Activated CD8-positive, alpha-beta T cell treated with anti-CD3 and anti-CD28 coated beads for 36 hours (primary cell): ENCODE measurements around the gene AKNA. TPM values are rescaled to one million over a fixed set of nuclear protein-coding genes. Genes with fewer than 3 reads are reported as not detected.
A peak's percentile ranks its signal among the peaks of the same experiment; 100 is the strongest.

Source experiments
- ATAC-seq: fragments of 200-7000 bp; cut with Tn5 transposase; one replicate; pipeline ENCODE4 v1.10.0; 2021; ENCODE audit warnings: mild to moderate bottlenecking, moderate library complexity
- CTCF ChIA-PET: fragments of 350-600 bp; sonication (Branson Sonifier 250); formaldehyde crosslinking; loops from one replicate; lab custom pipeline; 2021; ENCODE audit warnings: antibody characterized with exemption; lab: Charles Lee
- POLR2A ChIA-PET: fragments of 350-600 bp; sonication (Branson Sonifier 250); formaldehyde crosslinking; loops from one replicate; lab custom pipeline; 2021; ENCODE audit warnings: antibody characterized with exemption; lab: Charles Lee
- DNase-seq: peaks from one replicate; pipeline ENCODE4 v3.0.0-alpha.2; 2020
- H3K27ac Mint-ChIP-seq: one replicate; pipeline ENCODE4 v1.8.0; 2021; ENCODE audit warnings: mild to moderate bottlenecking, mixed read lengths
- H3K27me3 Mint-ChIP-seq: one replicate; pipeline ENCODE4 v1.8.0; 2021; ENCODE audit warnings: mixed read lengths
- H3K36me3 Mint-ChIP-seq: one replicate; pipeline ENCODE4 v1.8.0; 2021; ENCODE audit warnings: low read depth, mixed read lengths
- H3K4me1 Mint-ChIP-seq: one replicate; pipeline ENCODE4 v1.8.0; 2021; ENCODE audit warnings: low read depth, mixed read lengths
- H3K4me3 Mint-ChIP-seq: one replicate; pipeline ENCODE4 v1.8.0; 2021; ENCODE audit warnings: mild to moderate bottlenecking, moderate library complexity, mixed read lengths
- H3K9me3 Mint-ChIP-seq: one replicate; pipeline ENCODE4 v1.8.0; 2021; ENCODE audit warnings: mixed read lengths
- CTCF ChIP-seq: fragments of 200-600 bp; IDR thresholded peaks from one replicate; pipeline ENCODE4 v1.8.0; 2022; ENCODE audit warnings: antibody characterized with exemption, mild to moderate bottlenecking
- intact Hi-C: fragments of 100-400 bp; cut with micrococcal nuclease; formaldehyde crosslinking; loops from one replicate; pipeline ENCODE4 v1.10.0; 2022
- total RNA-seq, 2 experiments: library from RNA; stranded (reverse); gene quantifications; one replicate each; pipeline ENCODE4 v1.2.3, GENCODE V29; 2021

AKNA gene
- total RNA-seq, 2 experiments from 2014 or later, result 166 to 167 TPM

GRCh38 chr9:114342755-114343440, 44.9 kb downstream of the AKNA start:
- TF ChIP-seq CTCF, result no peak
- Mint-ChIP-seq H3K9me3 (no peaks in the 10 kb centered on the region), H3K4me3 (no peak overlapping the region), H3K4me1 (peaks cover 44% of the 10 kb centered on the region), H3K36me3 (peaks cover 87% of the 10 kb centered on the region), H3K27ac (peak overlapping the region; percentile 84), H3K27me3 (no peaks in the 10 kb centered on the region)
- DNase-seq (no peak), ATAC-seq (no peak)
- ChIA-PET POLR2A (interaction anchor here (18.4 kb wide), 1 partner anchor 42 kb away, joined by 277 read pairs; the partner anchor contains the start of gene AKNA), CTCF (interaction anchor here (1.4 to 9.9 kb wide), 3 partner anchors 45 to 63 kb away, joined by 3 to 98 read pairs (median 8); partner anchors contain the start of gene AKNA)
- intact Hi-C loops, result no loop called here

- TF ChIP-seq CTCF, result no peak
- no peak for ATAC-seq
- Mint-ChIP-seq H3K4me3 (no peak overlapping the region), H3K27ac (peak overlapping the region; percentile 58), H3K4me1 (peaks cover 43% of the 10 kb centered on the region), H3K9me3 (no peaks in the 10 kb centered on the region), H3K27me3 (no peaks in the 10 kb centered on the region), H3K36me3 (peaks cover 88% of the 10 kb centered on the region)
- intact Hi-C loops, result no loop called here
- no peak for DNase-seq
- ChIA-PET CTCF (interaction anchor here (1.4 to 9.9 kb wide), 3 partner anchors 45 to 64 kb away, joined by 3 to 98 read pairs (median 8); partner anchors contain the start of gene AKNA), POLR2A (interaction anchor here (0.9 to 18.4 kb wide), 3 partner anchors 23 to 53 kb away, joined by 4 to 277 read pairs (median 4); partner anchors contain the start of gene AKNA)
These were observed 45.8 kb downstream of the AKNA start for GRCh38 chr9:114341991-114342390.

DNA sequence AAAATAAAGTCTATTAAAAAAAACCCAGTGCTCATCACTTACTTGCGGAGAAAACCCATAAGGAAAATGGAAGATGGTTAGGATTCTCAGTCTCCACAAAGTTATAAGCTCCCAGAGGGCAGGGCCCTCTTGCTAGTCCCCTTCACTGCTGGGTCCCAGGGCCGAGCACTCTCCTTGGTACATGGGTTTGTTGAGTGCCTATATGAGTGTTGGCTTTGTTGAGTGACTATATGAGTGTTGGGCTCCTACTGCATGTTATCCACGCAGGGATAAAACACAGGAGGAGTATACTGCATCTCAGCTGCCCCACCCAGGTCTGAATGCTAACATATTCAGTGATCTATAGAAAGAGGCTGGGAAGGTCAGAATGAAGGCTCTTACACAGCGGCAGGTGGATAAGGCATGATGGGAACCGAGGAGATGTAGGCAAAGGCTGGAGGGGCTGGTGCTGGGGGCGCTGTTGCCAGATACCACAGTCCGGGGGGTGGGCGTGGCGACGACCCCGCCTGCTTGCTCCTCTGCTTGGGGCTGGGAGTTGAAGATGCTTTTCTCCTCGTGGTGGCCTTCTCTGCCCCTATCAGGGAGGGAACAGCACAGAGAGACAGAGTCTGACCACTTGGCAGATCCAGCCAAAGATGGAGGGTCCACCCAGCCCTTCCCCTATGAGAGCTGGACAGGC, 46.5 kb downstream of the AKNA start:
- intact Hi-C loops, result no loop called here
- ATAC-seq (no peak), DNase-seq (no peak)
- CTCF ChIA-PET, result interaction anchor here (1.4 to 9.9 kb wide), 3 partner anchors 46 to 65 kb away, joined by 3 to 98 read pairs (median 8); partner anchors contain the start of gene AKNA
- no peak for TF ChIP-seq CTCF
- no peaks in the 10 kb centered on the region for H3K9me3 Mint-ChIP-seq
- H3K27ac Mint-ChIP-seq, result peak overlapping the region; percentile 58
- peaks cover 88% of the 10 kb centered on the region for H3K36me3 Mint-ChIP-seq
- no peak overlapping the region for H3K4me3 Mint-ChIP-seq
- H3K4me1 Mint-ChIP-seq, result peaks cover 36% of the 10 kb centered on the region
- POLR2A ChIA-PET, result interaction anchor here (1.1 to 18.4 kb wide), 4 partner anchors 8 to 56 kb away, joined by 3 to 277 read pairs (median 5); partner anchors contain the start of gene AKNA
- no peaks in the 10 kb centered on the region for H3K27me3 Mint-ChIP-seq

DNA sequence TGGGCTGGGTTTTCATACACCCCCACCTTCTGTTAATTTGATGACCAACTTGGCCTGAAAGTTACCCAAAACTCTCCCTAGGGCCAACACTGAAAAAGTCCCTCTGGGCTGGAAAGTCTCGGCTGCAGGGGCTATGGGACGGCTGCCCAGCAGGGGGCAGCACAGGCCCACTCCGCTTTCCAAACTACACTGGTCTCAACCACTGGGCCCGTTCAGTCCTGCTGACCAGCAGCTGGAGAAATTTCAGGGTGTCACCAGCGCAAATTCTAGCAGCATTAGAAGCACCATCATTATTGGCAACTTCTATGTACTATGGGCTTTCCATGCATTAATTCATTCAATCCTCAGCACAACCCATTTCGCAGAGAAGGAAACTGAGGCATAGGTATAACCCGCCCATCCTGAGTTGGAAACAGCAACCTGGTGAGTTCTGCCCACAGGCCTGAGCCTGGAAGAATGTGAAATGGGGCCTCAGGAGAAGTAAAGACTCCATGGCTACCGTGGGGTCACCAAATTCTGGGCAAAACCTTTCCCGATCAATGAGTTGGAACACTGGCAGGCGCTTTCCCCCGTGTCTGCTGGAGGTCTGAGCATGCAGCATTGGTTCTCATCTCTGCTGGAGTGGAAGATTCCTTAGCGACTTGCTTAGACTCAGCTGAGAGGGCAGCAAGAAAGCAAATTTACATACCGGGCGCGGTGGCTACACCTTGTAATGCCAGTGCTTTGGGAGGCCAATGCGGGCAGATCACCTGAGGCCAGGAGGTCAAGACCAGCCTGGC, 48.5 kb downstream of the AKNA start:
- ChIA-PET POLR2A (interaction anchor here (1.1 to 18.4 kb wide), 5 partner anchors 10 to 165 kb away, joined by 3 to 277 read pairs (median 5); partner anchors contain the start of gene AKNA), CTCF (interaction anchor here (0.6 to 9.9 kb wide), 9 partner anchors 8 to 66 kb away, joined by 3 to 98 read pairs (median 8); partner anchors contain the start of gene AKNA)
- Mint-ChIP-seq H3K36me3 (peaks cover 87% of the 10 kb centered on the region), H3K27ac (peak overlapping the region; percentile 49), H3K27me3 (no peaks in the 10 kb centered on the region), H3K9me3 (peaks cover 7% of the 10 kb centered on the region), H3K4me3 (no peak overlapping the region), H3K4me1 (peaks cover 34% of the 10 kb centered on the region)
- peak; percentile 84 for TF ChIP-seq CTCF
- DNase-seq, result peak; percentile 71
- ATAC-seq, result peak; percentile 70
- intact Hi-C loops, result no loop called here
